HCT116 (cell line): ENCODE data around the gene PEG3. TPM values are rescaled to one million over a fixed set of nuclear protein-coding genes. Genes with fewer than 3 reads are reported as not detected.

Experiments
- ATAC-seq: fragments of 200-7000 bp; cut with Tn5 transposase; 2 replicates; pipeline ENCODE4 v1.9.1; 2020; ENCODE audit warnings: mild to moderate bottlenecking, moderate library complexity
- BruUV-seq: library from RNA; stranded (reverse); fragments of 400-500 nt; replicated peaks from 2 replicates; lab custom pipeline; 2021; lab: Mats Ljungman, UMichigan
- CTCF ChIA-PET: fragments of 300-600 bp; sonication (Branson Sonifier 250); formaldehyde crosslinking; loops from one replicate; lab custom pipeline; 2021; ENCODE audit warnings: antibody characterized with exemption; lab: Charles Lee
- POLR2A ChIA-PET: fragments of 300-600, 350-600 bp; sonication (Branson Sonifier 250); formaldehyde crosslinking; loops from one replicate; lab custom pipeline; 2021; ENCODE audit warnings: antibody characterized with exemption; lab: Charles Lee
- RAD21 ChIA-PET, 2 experiments: fragments of 300-600 bp; sonication (Branson Sonifier 250); formaldehyde crosslinking; loops; one replicate each; lab custom pipeline; 2023; ENCODE audit warnings: low total read pairs in 2 of 2; ENCODE audit not compliant: uncharacterized antibody in 2 of 2, unreplicated experiment in 2 of 2, low non-redundant PET in 1 of 2; lab: Charles Lee
- DNase-seq: peaks from one replicate; pipeline ENCODE4 v3.0.0-alpha.2; 2010; ENCODE audit warnings: low read depth, low spot score
- H2AFZ ChIP-seq: fragments of 200-600 bp; shearing (Covaris generic), sonication (generic); 2 replicates; pipeline ENCODE4 v1.6.1; 2017; ENCODE audit warnings: low read depth, mixed run types, mixed read lengths, antibody characterized with exemption, low read length; ENCODE audit not compliant: poor library complexity, severe bottlenecking
- H3K27ac ChIP-seq: 2 replicates; pipeline ENCODE4 v1.5.1; 2012; ENCODE audit warnings: low read depth, low read length
- H3K27me3 ChIP-seq: fragments of 200-600 bp; sonication (generic); 2 replicates; pipeline ENCODE4 v1.6.1; 2016; ENCODE audit warnings: mixed run types, low read length, mixed read lengths; ENCODE audit not compliant: insufficient read depth
- H3K36me3 ChIP-seq, 2 experiments: fragments of 200-500 bp in 1 of 2; fragments of 200-600 bp in 1 of 2; sonication (Bioruptor generic) in 1 of 2; sonication (generic) in 1 of 2; 2 replicates each; pipeline versions ENCODE4 v1.5.1 to v1.6.1; 2014 to 2016; ENCODE audit warnings: low read length in 2 of 2, inconsistent platforms in 1 of 2, mixed read lengths in 1 of 2, mixed run types in 1 of 2; ENCODE audit not compliant: insufficient read depth in 2 of 2, control insufficient read depth in 1 of 2
- H3K4me1 ChIP-seq, 2 experiments: fragments of 200-600 bp in 1 of 2; sonication (generic) in 1 of 2; 2 replicates each; pipeline versions ENCODE4 v1.5.1 to v1.6.1; 2012 to 2017; ENCODE audit warnings: low read length in 2 of 2, inconsistent platforms in 1 of 2, mild to moderate bottlenecking in 1 of 2, mixed read lengths in 1 of 2, mixed run types in 1 of 2, moderate library complexity in 1 of 2; ENCODE audit not compliant: insufficient read depth in 2 of 2, control insufficient read depth in 1 of 2
- H3K4me2 ChIP-seq: fragments of 200-600 bp; sonication (generic); 2 replicates; pipeline ENCODE4 v1.6.1; 2017; ENCODE audit warnings: mixed run types, low read length, mixed read lengths
- H3K4me3 ChIP-seq, 2 experiments: fragments of 200-600 bp in 1 of 2; sonication (generic) in 1 of 2; replicated peaks in 1 of 2; 2 replicates each; pipeline ENCODE4 v1.5.1; 2011 to 2016; ENCODE audit warnings: low read length in 2 of 2, control low read depth in 1 of 2, low read depth in 1 of 2, mild to moderate bottlenecking in 1 of 2, mixed read lengths in 1 of 2, mixed run types in 1 of 2
- H3K79me2 ChIP-seq: fragments of 200-600 bp; sonication (generic); 2 replicates; pipeline ENCODE4 v1.6.1; 2017; ENCODE audit warnings: mild to moderate bottlenecking, mixed run types, low read length, moderate library complexity, mixed read lengths; ENCODE audit not compliant: insufficient read depth
- H3K9ac ChIP-seq: fragments of 200-600 bp; sonication (generic); 2 replicates; pipeline ENCODE4 v1.6.1; 2016; ENCODE audit warnings: low read length, mixed read lengths
- H3K9me2 ChIP-seq: fragments of 200-600 bp; sonication (generic), shearing (Covaris generic); 2 replicates; pipeline ENCODE4 v1.6.1; 2017; ENCODE audit warnings: mixed run types, mild to moderate bottlenecking, moderate library complexity; ENCODE audit not compliant: insufficient read depth
- H3K9me3 ChIP-seq, 2 experiments: fragments of 200-500 bp in 1 of 2; fragments of 200-600 bp in 1 of 2; sonication (Bioruptor generic) in 1 of 2; sonication (generic) in 1 of 2; 2 replicates each; pipeline ENCODE4 v1.6.1; 2014 to 2017; ENCODE audit warnings: low read length in 2 of 2, mixed read lengths in 2 of 2, inconsistent platforms in 1 of 2, low read depth in 1 of 2, mild to moderate bottlenecking in 1 of 2, mixed run types in 1 of 2, moderate library complexity in 1 of 2; ENCODE audit not compliant: control insufficient read depth in 1 of 2, insufficient read depth in 1 of 2
- H4K20me1 ChIP-seq: fragments of 200-600 bp; sonication (generic), shearing (Covaris generic); 2 replicates; pipeline ENCODE4 v1.6.1; 2017; ENCODE audit warnings: mixed run types, mild to moderate bottlenecking, moderate library complexity; ENCODE audit not compliant: insufficient read depth
- CEBPB ChIP-seq: IDR thresholded peaks from 2 replicates; pipeline ENCODE4 v1.6.1; 2012; ENCODE audit warnings: low read depth
- ELF1 ChIP-seq: IDR thresholded peaks from 2 replicates; pipeline ENCODE4 v1.6.1; 2012; ENCODE audit warnings: low read depth, borderline replicate concordance
- POLR2AphosphoS5 ChIP-seq: IDR thresholded peaks from 2 replicates; pipeline ENCODE4 v1.6.1; 2011; ENCODE audit warnings: mild to moderate bottlenecking, low read depth, low read length, moderate library complexity
- SRF ChIP-seq: IDR thresholded peaks from 2 replicates; pipeline ENCODE4 v1.6.1; 2012; ENCODE audit warnings: low read depth
- ZFX ChIP-seq: fragments of 450-650 bp; IDR thresholded peaks from 2 replicates; pipeline ENCODE4 v1.6.1; 2017
- ZNF274 ChIP-seq: fragments of 200-500 bp; sonication (Bioruptor generic); IDR thresholded peaks from 2 replicates; pipeline ENCODE4 v1.6.1; 2014; ENCODE audit warnings: mild to moderate bottlenecking, low read depth, low read length, inconsistent platforms
- intact Hi-C: fragments of 100-400 bp; cut with micrococcal nuclease; formaldehyde crosslinking; loops from 2 replicates; pipeline ENCODE4 v1.10.0; 2022
- total RNA-seq: library from RNA; stranded (reverse); gene quantifications from one replicate; pipeline ENCODE4 v1.2.1, GENCODE V29; 2021; ENCODE audit not compliant: unreplicated experiment
- TF ChIP-seq, protein P1 (sequence below), 3 experiments: fragments of 200-600 bp in 1 of 3; sonication (generic) in 1 of 3; IDR thresholded peaks in 2 of 3; conservative IDR thresholded peaks in 1 of 3; 2 replicates each; pipeline ENCODE4 v1.5.1; 2012 to 2017; ENCODE audit warnings: low read depth in 2 of 3, low read length in 2 of 3, antibody characterized with exemption in 1 of 3, borderline replicate concordance in 1 of 3, control low read depth in 1 of 3, mild to moderate bottlenecking in 1 of 3, mixed read lengths in 1 of 3, mixed run types in 1 of 3, moderate library complexity in 1 of 3; ENCODE audit not compliant: insufficient read depth in 1 of 3
- TF ChIP-seq, protein P2 (sequence below): IDR thresholded peaks from 2 replicates; pipeline ENCODE4 v1.6.1; 2012

Gene PEG3
- total RNA-seq, 1 experiment from 2014 or later: 0.34 TPM

DNA sequence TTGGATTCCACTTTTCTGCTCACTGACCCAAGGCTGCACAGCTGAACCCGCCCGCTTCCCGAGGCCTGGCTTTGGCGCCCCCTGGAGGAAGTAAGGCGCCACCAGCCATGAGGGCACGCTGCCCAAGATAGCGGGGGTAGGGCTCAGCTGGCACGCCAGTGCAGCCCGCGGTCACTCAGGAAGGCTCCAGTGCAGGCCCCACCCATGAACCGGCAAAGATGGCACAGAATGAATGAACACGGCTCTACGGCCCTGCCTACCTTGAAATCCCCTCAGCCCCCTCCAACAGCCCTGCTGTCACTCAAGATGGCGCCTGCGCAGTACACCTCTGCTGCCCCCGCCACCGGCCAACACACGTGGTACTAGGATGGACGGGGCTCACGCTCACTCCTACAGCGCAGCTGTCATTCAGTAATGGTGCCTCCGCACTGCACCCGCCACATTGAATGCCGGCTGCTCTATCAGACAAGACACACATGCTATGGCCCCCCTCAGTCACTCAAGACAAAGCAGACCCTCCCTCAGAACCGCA is 3.0 kb downstream of the PEG3 start:
- H3K79me2 ChIP-seq: no peaks in the 10 kb centered on the region
- TF ChIP-seq CEBPB (no peak), ELF1 (no peak), ZNF274 (no peak), POLR2AphosphoS5 (no peak), SRF (no peak), ZFX (no peak)
- TF ChIP-seq, protein P1, sequence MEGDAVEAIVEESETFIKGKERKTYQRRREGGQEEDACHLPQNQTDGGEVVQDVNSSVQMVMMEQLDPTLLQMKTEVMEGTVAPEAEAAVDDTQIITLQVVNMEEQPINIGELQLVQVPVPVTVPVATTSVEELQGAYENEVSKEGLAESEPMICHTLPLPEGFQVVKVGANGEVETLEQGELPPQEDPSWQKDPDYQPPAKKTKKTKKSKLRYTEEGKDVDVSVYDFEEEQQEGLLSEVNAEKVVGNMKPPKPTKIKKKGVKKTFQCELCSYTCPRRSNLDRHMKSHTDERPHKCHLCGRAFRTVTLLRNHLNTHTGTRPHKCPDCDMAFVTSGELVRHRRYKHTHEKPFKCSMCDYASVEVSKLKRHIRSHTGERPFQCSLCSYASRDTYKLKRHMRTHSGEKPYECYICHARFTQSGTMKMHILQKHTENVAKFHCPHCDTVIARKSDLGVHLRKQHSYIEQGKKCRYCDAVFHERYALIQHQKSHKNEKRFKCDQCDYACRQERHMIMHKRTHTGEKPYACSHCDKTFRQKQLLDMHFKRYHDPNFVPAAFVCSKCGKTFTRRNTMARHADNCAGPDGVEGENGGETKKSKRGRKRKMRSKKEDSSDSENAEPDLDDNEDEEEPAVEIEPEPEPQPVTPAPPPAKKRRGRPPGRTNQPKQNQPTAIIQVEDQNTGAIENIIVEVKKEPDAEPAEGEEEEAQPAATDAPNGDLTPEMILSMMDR (IDR thresholded peaks at IDR 0.05 in 2 of 3, conservative IDR thresholded peaks at IDR 0.05 in 1 of 3; ENCODE audit: borderline replicate concordance in 1 of 3, insufficient read depth in 1 of 3, low read depth in 2 of 3, low read length in 2 of 3): peak in 2 of 3 experiments; percentile 16 to 27; a peak in 1 of 6 replicates
- TF ChIP-seq, protein P2, sequence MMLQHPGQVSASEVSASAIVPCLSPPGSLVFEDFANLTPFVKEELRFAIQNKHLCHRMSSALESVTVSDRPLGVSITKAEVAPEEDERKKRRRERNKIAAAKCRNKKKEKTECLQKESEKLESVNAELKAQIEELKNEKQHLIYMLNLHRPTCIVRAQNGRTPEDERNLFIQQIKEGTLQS: no peak
- no peaks in the 10 kb centered on the region for H3K27me3 ChIP-seq
- no peaks in the 10 kb centered on the region for H3K36me3 ChIP-seq
- no peak overlapping the region for H3K4me2 ChIP-seq
- ChIA-PET CTCF (no interaction called here), POLR2A (no interaction called here), RAD21 (no interaction called here)
- H2AFZ ChIP-seq: no peak overlapping the region
- H3K9me2 ChIP-seq: no peaks in the 10 kb centered on the region
- H3K9ac ChIP-seq: no peak overlapping the region
- ATAC-seq (no peak), DNase-seq (no peak)
- H3K4me3 ChIP-seq: no peak overlapping the region
- H3K9me3 ChIP-seq: peaks cover 5 to 34% of the 10 kb centered on the region in 2 experiments; a peak in 2 of 4 replicates
- no peaks in the 10 kb centered on the region for H4K20me1 ChIP-seq
- H3K27ac ChIP-seq: no peak overlapping the region
- BruUV-seq: no TSS peak
- intact Hi-C loops: no loop called here
- H3K4me1 ChIP-seq: no peaks in the 10 kb centered on the region
